Measurements from ENCODE around the gene USP25. TPM values are rescaled to one million over a fixed set of nuclear protein-coding genes. Genes with fewer than 3 reads are reported as not detected.

Gene USP25
- total and polyA plus RNA-seq, 9 of the 15 experiments (the other 6 are each of a cell fraction or from before 2014, with no cell fraction given), result 7.8 to 44.9 (median 31.4) TPM

DNA sequence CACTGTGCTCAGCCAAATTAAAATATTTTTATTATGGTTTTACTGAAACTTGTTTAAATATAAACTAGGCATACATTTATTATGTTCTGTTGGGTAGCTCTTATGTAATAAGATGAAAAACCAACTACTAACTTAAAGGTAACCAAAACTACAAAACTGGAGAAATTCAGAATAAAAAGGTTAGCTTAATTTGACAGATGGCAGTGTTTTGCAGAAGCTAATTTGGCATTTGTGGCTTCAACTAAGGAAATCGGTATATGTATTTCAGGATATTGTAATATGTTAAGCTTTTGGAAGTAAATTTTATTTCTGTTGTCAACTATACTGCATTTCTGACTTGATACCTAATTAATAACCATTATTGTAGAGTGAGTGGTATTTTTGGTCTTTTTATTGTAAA is 18.8 kb downstream of the USP25 start:
- Histone ChIP-seq H3K4me2 (ENCODE audit: insufficient read depth, low read length) (no peak overlapping the region), H4K20me1 (replicated peaks; ENCODE audit: control insufficient read depth, insufficient read depth, low read length) (peaks cover 7% of the 10 kb centered on the region; the same call in 1 of the 2 replicates), H3K79me2 (ENCODE audit: control insufficient read depth, insufficient read depth, low read length) (peaks cover 97% of the 10 kb centered on the region), H3K36me3 (ENCODE audit: control insufficient read depth, insufficient read depth, low read length) (no peaks in the 10 kb centered on the region), H3K9ac (ENCODE audit: insufficient read depth in 1 of 2, low read depth in 2 of 2, low read length in 2 of 2) (peak overlapping the region in 1 of 2 experiments; percentile 47; a peak in 1 of 4 replicates), H2AFZ (ENCODE audit: low read depth, low read length) (no peak overlapping the region), H3K9me3 (replicated peaks; ENCODE audit: control insufficient read depth, insufficient read depth, low read depth, low read length) (no peaks in the 10 kb centered on the region), H3K27ac (ENCODE audit: extremely low read depth, low read depth, low read length) (peak overlapping the region; percentile 49; the same call in 2 of the 3 replicates), H3K4me1 (replicated peaks in 1 of 2; ENCODE audit: control insufficient read depth in 2 of 2, insufficient read depth in 2 of 2, low read length in 2 of 2) (peaks cover 28% of the 10 kb centered on the region in 2 experiments), H3K9me1 (ENCODE audit: control insufficient read depth, insufficient read depth, low read length) (no peaks in the 10 kb centered on the region), H3K27me3 (ENCODE audit: control insufficient read depth in 2 of 2, insufficient read depth in 2 of 2, low read length in 2 of 2) (no peaks in the 10 kb centered on the region), H3K4me3 (no peak overlapping the region)
- no peak for FAIRE-seq
- ChIA-PET CTCF (ENCODE audit: low intra/inter-chr PET ratio) (no interaction called here), POLR2A (interaction anchor here (0.6 to 1.5 kb wide), 3 partner anchors 13 to 92 kb away, joined by 3 to 4 read pairs (median 4); no protein-coding TSS in a partner anchor)
- BruUV-seq (replicated peaks), result no TSS peak
- intact Hi-C loops (cut with micrococcal nuclease) (no loop called here), in situ Hi-C loops (cut with MboI) (no loop called here)
- DNase-seq (ENCODE audit: extremely low read depth in 1 of 4, low spot score in 3 of 4), result no peak
- no peak for ATAC-seq
- WGBS (ENCODE audit: insufficient coverage, low coverage, missing lambda C conversion rate), result 85% methylated on average over 1 of the region's 1 CpG
- TF ChIP-seq HOXB6 (CRISPR knock-in tag; IDR thresholded peaks at IDR 0.05; ENCODE audit: borderline replicate concordance) (no peak), FOXA1 (IDR thresholded peaks at IDR 0.05; ENCODE audit: borderline replicate concordance) (no peak), ZNF23 (CRISPR knock-in tag; IDR thresholded peaks at IDR 0.05) (no peak), CBX5 (IDR thresholded peaks at IDR 0.05; ENCODE audit: borderline replicate concordance, low read depth) (no peak), ZKSCAN3 (CRISPR knock-in tag; IDR thresholded peaks at IDR 0.05) (no peak)
- TF ChIP-seq, protein P1, sequence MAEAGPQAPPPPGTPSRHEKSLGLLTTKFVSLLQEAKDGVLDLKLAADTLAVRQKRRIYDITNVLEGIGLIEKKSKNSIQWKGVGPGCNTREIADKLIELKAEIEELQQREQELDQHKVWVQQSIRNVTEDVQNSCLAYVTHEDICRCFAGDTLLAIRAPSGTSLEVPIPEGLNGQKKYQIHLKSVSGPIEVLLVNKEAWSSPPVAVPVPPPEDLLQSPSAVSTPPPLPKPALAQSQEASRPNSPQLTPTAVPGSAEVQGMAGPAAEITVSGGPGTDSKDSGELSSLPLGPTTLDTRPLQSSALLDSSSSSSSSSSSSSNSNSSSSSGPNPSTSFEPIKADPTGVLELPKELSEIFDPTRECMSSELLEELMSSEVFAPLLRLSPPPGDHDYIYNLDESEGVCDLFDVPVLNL (CRISPR knock-in tag; IDR thresholded peaks at IDR 0.05; ENCODE audit: low read depth), result no peak
